Measurements from ENCODE around the gene CTSH. TPM values are rescaled to one million over a fixed set of nuclear protein-coding genes. Genes with fewer than 3 reads are reported as not detected.

CTSH gene
- total and polyA plus RNA-seq, 2 of the 13 experiments (the other 11 are each of a cell fraction or from before 2014, with no cell fraction given) = 265 to 653 TPM

DNA sequence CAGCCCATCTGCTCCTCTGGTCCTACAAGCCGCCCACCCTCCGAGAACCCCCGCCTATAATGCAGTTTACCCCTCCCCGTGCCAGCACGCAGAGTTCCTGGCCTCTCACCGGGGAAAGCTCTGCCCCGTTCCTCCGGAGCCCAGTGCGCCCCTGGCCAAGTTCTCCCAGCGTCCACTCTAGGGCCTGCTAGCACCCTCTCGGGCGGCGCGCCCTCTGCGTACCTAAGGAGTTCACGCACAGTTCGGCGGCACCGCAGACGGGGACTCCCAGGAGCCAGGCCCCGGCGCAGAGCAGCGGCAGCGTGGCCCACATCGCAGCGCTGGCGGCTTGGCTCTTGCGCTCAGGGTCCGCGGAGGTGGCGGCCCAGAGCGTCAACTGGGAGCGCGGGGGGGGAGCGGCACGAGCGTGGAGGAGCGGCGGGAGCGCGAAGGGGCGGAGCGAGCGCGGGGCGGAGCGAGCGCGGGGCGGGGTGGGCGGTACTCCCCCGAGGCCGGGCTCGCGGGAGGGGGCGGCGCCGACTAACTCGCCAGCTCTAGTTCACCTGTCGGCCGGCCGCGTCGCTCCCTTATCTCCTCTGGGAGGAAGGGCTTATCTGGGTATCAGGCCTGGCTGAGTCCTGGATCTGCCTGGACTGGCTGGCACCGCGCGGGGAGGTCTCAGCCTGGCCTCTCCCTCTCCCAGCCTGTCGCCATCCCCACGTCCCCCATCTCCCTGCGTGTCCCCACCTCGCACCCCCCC is at the start of gene CTSH (continued):
- TF ChIP-seq, protein P1, sequence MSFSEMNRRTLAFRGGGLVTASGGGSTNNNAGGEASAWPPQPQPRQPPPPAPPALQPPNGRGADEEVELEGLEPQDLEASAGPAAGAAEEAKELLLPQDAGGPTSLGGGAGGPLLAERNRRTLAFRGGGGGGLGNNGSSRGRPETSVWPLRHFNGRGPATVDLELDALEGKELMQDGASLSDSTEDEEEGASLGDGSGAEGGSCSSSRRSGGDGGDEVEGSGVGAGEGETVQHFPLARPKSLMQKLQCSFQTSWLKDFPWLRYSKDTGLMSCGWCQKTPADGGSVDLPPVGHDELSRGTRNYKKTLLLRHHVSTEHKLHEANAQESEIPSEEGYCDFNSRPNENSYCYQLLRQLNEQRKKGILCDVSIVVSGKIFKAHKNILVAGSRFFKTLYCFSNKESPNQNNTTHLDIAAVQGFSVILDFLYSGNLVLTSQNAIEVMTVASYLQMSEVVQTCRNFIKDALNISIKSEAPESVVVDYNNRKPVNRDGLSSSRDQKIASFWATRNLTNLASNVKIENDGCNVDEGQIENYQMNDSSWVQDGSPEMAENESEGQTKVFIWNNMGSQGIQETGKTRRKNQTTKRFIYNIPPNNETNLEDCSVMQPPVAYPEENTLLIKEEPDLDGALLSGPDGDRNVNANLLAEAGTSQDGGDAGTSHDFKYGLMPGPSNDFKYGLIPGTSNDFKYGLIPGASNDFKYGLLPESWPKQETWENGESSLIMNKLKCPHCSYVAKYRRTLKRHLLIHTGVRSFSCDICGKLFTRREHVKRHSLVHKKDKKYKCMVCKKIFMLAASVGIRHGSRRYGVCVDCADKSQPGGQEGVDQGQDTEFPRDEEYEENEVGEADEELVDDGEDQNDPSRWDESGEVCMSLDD (CRISPR knock-in tag; IDR thresholded peaks at IDR 0.05; ENCODE audit: borderline replicate concordance) = no peak
- TF ChIP-seq KMT2B (CRISPR knock-in tag; IDR thresholded peaks at IDR 0.05) = peak; percentile 61
- TF ChIP-seq RBM39 (IDR thresholded peaks at IDR 0.05; ENCODE audit: low read depth, low read length, poor library complexity, severe bottlenecking) = no peak
- peak; percentile 52; the same call in 1 of the 3 replicates for TF ChIP-seq MXI1 (IDR thresholded peaks at IDR 0.05; ENCODE audit: borderline replicate concordance, low read depth, low read length)
- TF ChIP-seq ZNF660 (CRISPR knock-in tag; IDR thresholded peaks at IDR 0.05; ENCODE audit: borderline replicate concordance, low read depth) = no peak
- TF ChIP-seq NRL (CRISPR knock-in tag; IDR thresholded peaks at IDR 0.05; ENCODE audit: borderline replicate concordance) = no peak
- TF ChIP-seq SP5 (CRISPR knock-in tag; IDR thresholded peaks at IDR 0.05; ENCODE audit: borderline replicate concordance, low read depth) = peak; percentile 48; the same call in 1 of the 2 replicates
- no peak for TF ChIP-seq ETV6 (CRISPR knock-in tag; conservative IDR thresholded peaks at IDR 0.05)
- TF ChIP-seq, protein P2, sequence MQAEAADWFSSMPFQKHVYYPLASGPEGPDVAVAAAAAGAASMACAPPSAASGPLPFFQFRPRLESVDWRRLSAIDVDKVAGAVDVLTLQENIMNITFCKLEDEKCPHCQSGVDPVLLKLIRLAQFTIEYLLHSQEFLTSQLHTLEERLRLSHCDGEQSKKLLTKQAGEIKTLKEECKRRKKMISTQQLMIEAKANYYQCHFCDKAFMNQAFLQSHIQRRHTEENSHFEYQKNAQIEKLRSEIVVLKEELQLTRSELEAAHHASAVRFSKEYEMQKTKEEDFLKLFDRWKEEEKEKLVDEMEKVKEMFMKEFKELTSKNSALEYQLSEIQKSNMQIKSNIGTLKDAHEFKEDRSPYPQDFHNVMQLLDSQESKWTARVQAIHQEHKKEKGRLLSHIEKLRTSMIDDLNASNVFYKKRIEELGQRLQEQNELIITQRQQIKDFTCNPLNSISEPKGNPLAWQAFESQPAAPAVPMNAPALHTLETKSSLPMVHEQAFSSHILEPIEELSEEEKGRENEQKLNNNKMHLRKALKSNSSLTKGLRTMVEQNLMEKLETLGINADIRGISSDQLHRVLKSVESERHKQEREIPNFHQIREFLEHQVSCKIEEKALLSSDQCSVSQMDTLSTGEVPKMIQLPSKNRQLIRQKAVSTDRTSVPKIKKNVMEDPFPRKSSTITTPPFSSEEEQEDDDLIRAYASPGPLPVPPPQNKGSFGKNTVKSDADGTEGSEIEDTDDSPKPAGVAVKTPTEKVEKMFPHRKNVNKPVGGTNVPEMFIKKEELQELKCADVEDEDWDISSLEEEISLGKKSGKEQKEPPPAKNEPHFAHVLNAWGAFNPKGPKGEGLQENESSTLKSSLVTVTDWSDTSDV (CRISPR knock-in tag; IDR thresholded peaks at IDR 0.05) = peak; percentile 89; the same call in 1 of the 2 replicates
- TF ChIP-seq ZNF644 (CRISPR knock-in tag; IDR thresholded peaks at IDR 0.05; ENCODE audit: low read depth) = no peak
- TF ChIP-seq, protein P3, sequence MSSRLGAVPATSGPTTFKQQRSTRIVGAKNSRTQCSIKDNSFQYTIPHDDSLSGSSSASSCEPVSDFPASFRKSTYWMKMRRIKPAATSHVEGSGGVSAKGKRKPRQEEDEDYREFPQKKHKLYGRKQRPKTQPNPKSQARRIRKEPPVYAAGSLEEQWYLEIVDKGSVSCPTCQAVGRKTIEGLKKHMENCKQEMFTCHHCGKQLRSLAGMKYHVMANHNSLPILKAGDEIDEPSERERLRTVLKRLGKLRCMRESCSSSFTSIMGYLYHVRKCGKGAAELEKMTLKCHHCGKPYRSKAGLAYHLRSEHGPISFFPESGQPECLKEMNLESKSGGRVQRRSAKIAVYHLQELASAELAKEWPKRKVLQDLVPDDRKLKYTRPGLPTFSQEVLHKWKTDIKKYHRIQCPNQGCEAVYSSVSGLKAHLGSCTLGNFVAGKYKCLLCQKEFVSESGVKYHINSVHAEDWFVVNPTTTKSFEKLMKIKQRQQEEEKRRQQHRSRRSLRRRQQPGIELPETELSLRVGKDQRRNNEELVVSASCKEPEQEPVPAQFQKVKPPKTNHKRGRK (CRISPR knock-in tag; IDR thresholded peaks at IDR 0.05) = no peak
- TF ChIP-seq NR3C1 (CRISPR knock-in tag; IDR thresholded peaks at IDR 0.05) = no peak
- no peak for TF ChIP-seq ZNF550 (CRISPR knock-in tag; IDR thresholded peaks at IDR 0.05; ENCODE audit: borderline replicate concordance)
- TF ChIP-seq SOX13 (IDR thresholded peaks at IDR 0.05) = no peak
- peak in 1 of 2 experiments; percentile 17; a peak in 1 of 4 replicates for TF ChIP-seq SOX13 (CRISPR knock-in tag; conservative IDR thresholded peaks at IDR 0.05 in 1 of 2, IDR thresholded peaks at IDR 0.05 in 1 of 2)
- TF ChIP-seq, protein P4, sequence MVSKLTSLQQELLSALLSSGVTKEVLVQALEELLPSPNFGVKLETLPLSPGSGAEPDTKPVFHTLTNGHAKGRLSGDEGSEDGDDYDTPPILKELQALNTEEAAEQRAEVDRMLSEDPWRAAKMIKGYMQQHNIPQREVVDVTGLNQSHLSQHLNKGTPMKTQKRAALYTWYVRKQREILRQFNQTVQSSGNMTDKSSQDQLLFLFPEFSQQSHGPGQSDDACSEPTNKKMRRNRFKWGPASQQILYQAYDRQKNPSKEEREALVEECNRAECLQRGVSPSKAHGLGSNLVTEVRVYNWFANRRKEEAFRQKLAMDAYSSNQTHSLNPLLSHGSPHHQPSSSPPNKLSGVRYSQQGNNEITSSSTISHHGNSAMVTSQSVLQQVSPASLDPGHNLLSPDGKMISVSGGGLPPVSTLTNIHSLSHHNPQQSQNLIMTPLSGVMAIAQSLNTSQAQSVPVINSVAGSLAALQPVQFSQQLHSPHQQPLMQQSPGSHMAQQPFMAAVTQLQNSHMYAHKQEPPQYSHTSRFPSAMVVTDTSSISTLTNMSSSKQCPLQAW (CRISPR knock-in tag; IDR thresholded peaks at IDR 0.05) = peak; percentile 75
- peak; percentile 90; the same call in 1 of the 2 replicates for TF ChIP-seq TMF1 (CRISPR knock-in tag; IDR thresholded peaks at IDR 0.05; ENCODE audit: low read depth)
- TF ChIP-seq ZNF274 (CRISPR knock-in tag; IDR thresholded peaks at IDR 0.05) = peak; percentile 93
- TF ChIP-seq, protein P5, sequence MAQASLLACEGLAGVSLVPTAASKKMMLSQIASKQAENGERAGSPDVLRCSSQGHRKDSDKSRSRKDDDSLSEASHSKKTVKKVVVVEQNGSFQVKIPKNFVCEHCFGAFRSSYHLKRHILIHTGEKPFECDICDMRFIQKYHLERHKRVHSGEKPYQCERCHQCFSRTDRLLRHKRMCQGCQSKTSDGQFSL (CRISPR knock-in tag; IDR thresholded peaks at IDR 0.05) = peak; percentile 98
- TF ChIP-seq CBX5 (CRISPR knock-in tag; IDR thresholded peaks at IDR 0.05; ENCODE audit: borderline replicate concordance) = no peak
